ENCODE measurements around the gene ADARB2. TPM values are rescaled to one million over a fixed set of nuclear protein-coding genes. Genes with fewer than 3 reads are reported as not detected.
"Not testable (repeated sequence)": the region's sequence is repeated elsewhere in the genome, so short reads cannot be mapped to it uniquely, and the experiment has no call there.

Gene ADARB2
- total RNA-seq, 2 experiments from 2014 or later: 2.5 to 3.0 TPM

GRCh38 chr10:1171182-1171581, 566.1 kb downstream of the ADARB2 start:
- Mint-ChIP-seq H3K36me3 (ENCODE audit: low read depth) (no peaks in the 10 kb centered on the region), H3K4me3 (no peak overlapping the region), H3K9me3 (no peaks in the 10 kb centered on the region), H3K27ac (no peak overlapping the region), H3K27me3 (no peaks in the 10 kb centered on the region), H3K4me1 (no peaks in the 10 kb centered on the region)
- POLR2A ChIA-PET: no interaction called here
- DNase-seq: no peak
- CTCF ChIA-PET: no interaction called here

- Mint-ChIP-seq H3K27me3 (no peaks in the 10 kb centered on the region), H3K4me3 (no peak overlapping the region), H3K9me3 (no peaks in the 10 kb centered on the region), H3K4me1 (no peaks in the 10 kb centered on the region), H3K36me3 (ENCODE audit: low read depth) (no peaks in the 10 kb centered on the region), H3K27ac (no peak overlapping the region)
- ChIA-PET POLR2A (no interaction called here), CTCF (no interaction called here)
- no peak for DNase-seq
Measured at GRCh38 chr10:1170867-1171180, 566.5 kb downstream of the ADARB2 start.

GRCh38 chr10:1169981-1170866, 567.1 kb downstream of the ADARB2 start:
- H3K36me3 Mint-ChIP-seq (ENCODE audit: low read depth): no peaks in the 10 kb centered on the region
- CTCF ChIA-PET: no interaction called here
- H3K27me3 Mint-ChIP-seq: no peaks in the 10 kb centered on the region
- no peaks in the 10 kb centered on the region for H3K9me3 Mint-ChIP-seq
- no peak overlapping the region for H3K27ac Mint-ChIP-seq
- H3K4me3 Mint-ChIP-seq: no peak overlapping the region
- DNase-seq: no peak
- POLR2A ChIA-PET: no interaction called here
- H3K4me1 Mint-ChIP-seq: no peaks in the 10 kb centered on the region

- Mint-ChIP-seq H3K27ac (no peak overlapping the region), H3K9me3 (no peaks in the 10 kb centered on the region), H3K36me3 (ENCODE audit: low read depth) (no peaks in the 10 kb centered on the region), H3K4me1 (no peaks in the 10 kb centered on the region), H3K4me3 (no peak overlapping the region), H3K27me3 (no peaks in the 10 kb centered on the region)
- ChIA-PET POLR2A (no interaction called here), CTCF (no interaction called here)
- DNase-seq: no peak
Measured at GRCh38 chr10:1169186-1169885, 568.0 kb downstream of the ADARB2 start.

GRCh38 chr10:1168763-1169162, 568.6 kb downstream of the ADARB2 start:
- H3K27ac Mint-ChIP-seq: no peak overlapping the region
- no peaks in the 10 kb centered on the region for H3K9me3 Mint-ChIP-seq
- H3K4me3 Mint-ChIP-seq: no peak overlapping the region
- ChIA-PET CTCF (no interaction called here), POLR2A (no interaction called here)
- H3K27me3 Mint-ChIP-seq: no peaks in the 10 kb centered on the region
- H3K36me3 Mint-ChIP-seq (ENCODE audit: low read depth): no peaks in the 10 kb centered on the region
- DNase-seq: no peak
- H3K4me1 Mint-ChIP-seq: no peaks in the 10 kb centered on the region

GRCh38 chr10:1166828-1167275, 570.5 kb downstream of the ADARB2 start:
- POLR2A ChIA-PET: no interaction called here
- CTCF ChIA-PET: no interaction called here
- DNase-seq: no peak
- H3K36me3 Mint-ChIP-seq (ENCODE audit: low read depth): no peaks in the 10 kb centered on the region
- H3K4me1 Mint-ChIP-seq: no peaks in the 10 kb centered on the region
- no peak overlapping the region for H3K4me3 Mint-ChIP-seq
- no peaks in the 10 kb centered on the region for H3K27me3 Mint-ChIP-seq
- no peaks in the 10 kb centered on the region for H3K9me3 Mint-ChIP-seq
- no peak overlapping the region for H3K27ac Mint-ChIP-seq

- Mint-ChIP-seq H3K27ac (no peak overlapping the region), H3K27me3 (no peaks in the 10 kb centered on the region), H3K9me3 (no peaks in the 10 kb centered on the region), H3K4me1 (no peaks in the 10 kb centered on the region), H3K4me3 (no peak overlapping the region), H3K36me3 (ENCODE audit: low read depth) (no peaks in the 10 kb centered on the region)
- POLR2A ChIA-PET: no interaction called here
- DNase-seq: no peak
- CTCF ChIA-PET: no interaction called here
Measured at GRCh38 chr10:1166101-1166827, 571.1 kb downstream of the ADARB2 start.

GRCh38 chr10:1163831-1164230, 573.5 kb downstream of the ADARB2 start:
- Mint-ChIP-seq H3K4me3 (no peak overlapping the region), H3K27ac (no peak overlapping the region), H3K9me3 (no peaks in the 10 kb centered on the region), H3K4me1 (no peaks in the 10 kb centered on the region), H3K27me3 (no peaks in the 10 kb centered on the region), H3K36me3 (ENCODE audit: low read depth) (no peaks in the 10 kb centered on the region)
- ChIA-PET CTCF (no interaction called here), POLR2A (no interaction called here)
- no peak for DNase-seq

- Mint-ChIP-seq H3K36me3 (ENCODE audit: low read depth) (no peaks in the 10 kb centered on the region), H3K4me3 (no peak overlapping the region), H3K27ac (no peak overlapping the region), H3K27me3 (no peaks in the 10 kb centered on the region), H3K9me3 (no peaks in the 10 kb centered on the region), H3K4me1 (no peaks in the 10 kb centered on the region)
- POLR2A ChIA-PET: no interaction called here
- CTCF ChIA-PET: no interaction called here
- DNase-seq: no peak
Measured at GRCh38 chr10:1163204-1163660, 574.1 kb downstream of the ADARB2 start.

- H3K27ac Mint-ChIP-seq: no peak overlapping the region
- no peaks in the 10 kb centered on the region for H3K9me3 Mint-ChIP-seq
- POLR2A ChIA-PET: no interaction called here
- H3K36me3 Mint-ChIP-seq (ENCODE audit: low read depth): no peaks in the 10 kb centered on the region
- DNase-seq: no peak
- no peak overlapping the region for H3K4me3 Mint-ChIP-seq
- H3K4me1 Mint-ChIP-seq: no peaks in the 10 kb centered on the region
- CTCF ChIA-PET: no interaction called here
- H3K27me3 Mint-ChIP-seq: no peaks in the 10 kb centered on the region
Measured at GRCh38 chr10:1162481-1163203, 574.7 kb downstream of the ADARB2 start.

- DNase-seq; H3K4me1 Mint-ChIP-seq; H3K27ac Mint-ChIP-seq; H3K4me3 Mint-ChIP-seq; H3K9me3 Mint-ChIP-seq; H3K27me3 Mint-ChIP-seq; CTCF ChIA-PET; POLR2A ChIA-PET; H3K36me3 Mint-ChIP-seq (ENCODE audit: low read depth): not testable (repeated sequence)
Measured at GRCh38 chr10:1161315-1161673, 576.0 kb downstream of the ADARB2 start.

GRCh38 chr10:1160561-1161314, 576.6 kb downstream of the ADARB2 start:
- Mint-ChIP-seq H3K27me3 (peaks cover 1% of the 10 kb centered on the region), H3K36me3 (ENCODE audit: low read depth) (no peaks in the 10 kb centered on the region), H3K4me1 (no peaks in the 10 kb centered on the region), H3K27ac (no peak overlapping the region), H3K4me3 (no peak overlapping the region), H3K9me3 (no peaks in the 10 kb centered on the region)
- ChIA-PET POLR2A (no interaction called here), CTCF (no interaction called here)
- DNase-seq: no peak
